Fibroblast of lung (primary cell): ENCODE measurements around the gene ADPGK. TPM values are rescaled to one million over a fixed set of nuclear protein-coding genes. Genes with fewer than 3 reads are reported as not detected.

Experiments used
- DNase-seq, 2 donors: peaks; one replicate each; pipeline versions ENCODE4 v3.0.0 to v3.0.0-alpha.2; 2010; ENCODE audit warnings: low read depth in 2 of 2
- H2AFZ ChIP-seq: 2 replicates; pipeline ENCODE4 v1.5.1; 2012; ENCODE audit warnings: low read length, control low read depth, inconsistent platforms
- H3K27ac ChIP-seq: 2 replicates; pipeline ENCODE4 v1.5.1; 2011; ENCODE audit warnings: low read length, control low read depth; ENCODE audit not compliant: insufficient read depth
- H3K27me3 ChIP-seq: 2 replicates; pipeline ENCODE4 v1.5.1; 2011; ENCODE audit warnings: mild to moderate bottlenecking, low read length; ENCODE audit not compliant: control insufficient read depth, insufficient read depth
- H3K36me3 ChIP-seq: 2 replicates; pipeline ENCODE4 v1.5.1; 2011; ENCODE audit warnings: low read length; ENCODE audit not compliant: control insufficient read depth, insufficient read depth
- H3K4me1 ChIP-seq: 2 replicates; pipeline ENCODE4 v1.5.1; 2011; ENCODE audit warnings: low read length; ENCODE audit not compliant: control insufficient read depth, insufficient read depth; ENCODE audit errors: extremely low read depth
- H3K4me2 ChIP-seq: 2 replicates; pipeline ENCODE4 v1.5.1; 2011; ENCODE audit warnings: low read length, control low read depth; ENCODE audit not compliant: insufficient read depth; ENCODE audit errors: extremely low read depth
- H3K4me3 ChIP-seq, 4 experiments: fragments of 200-600 bp in 1 of 4; sonication (generic) in 1 of 4; replicated peaks in 1 of 4; 2 replicates each; pipeline ENCODE4 v1.5.1; 2011 to 2016; ENCODE audit warnings: low read length in 4 of 4, low read depth in 3 of 4, mild to moderate bottlenecking in 3 of 4, control low read depth in 2 of 4, inconsistent platforms in 1 of 4, mixed read lengths in 1 of 4; ENCODE audit not compliant: insufficient read depth in 1 of 4; ENCODE audit errors: control extremely low read depth in 1 of 4
- H3K79me2 ChIP-seq: 2 replicates; pipeline ENCODE4 v1.5.1; 2012; ENCODE audit warnings: mild to moderate bottlenecking, low read length, inconsistent platforms; ENCODE audit not compliant: control insufficient read depth, insufficient read depth
- H3K9ac ChIP-seq: 2 replicates; pipeline ENCODE4 v1.5.1; 2011; ENCODE audit warnings: mild to moderate bottlenecking, low read length, control low read depth; ENCODE audit not compliant: insufficient read depth
- H3K9me3 ChIP-seq: 2 replicates; pipeline ENCODE4 v1.5.1; 2012; ENCODE audit warnings: low read depth, low read length; ENCODE audit not compliant: control insufficient read depth, insufficient read depth
- H4K20me1 ChIP-seq: 2 replicates; pipeline ENCODE4 v1.5.1; 2011; ENCODE audit warnings: low read length; ENCODE audit not compliant: control insufficient read depth, insufficient read depth; ENCODE audit errors: extremely low read depth
- CTCF ChIP-seq, 2 donors: IDR thresholded peaks in 1 of 2; conservative IDR thresholded peaks in 1 of 2; 1 replicate in 1 of 2; 2 replicates in 1 of 2; pipeline ENCODE4 v1.5.1; 2011 to 2012; ENCODE audit warnings: low read length in 2 of 2, control low read depth in 1 of 2, inconsistent platforms in 1 of 2, low read depth in 1 of 2, mild to moderate bottlenecking in 1 of 2
- EZH2 ChIP-seq: IDR thresholded peaks from 2 replicates; pipeline ENCODE4 v1.5.1; 2012; ENCODE audit warnings: low read length, control low read depth, mild to moderate bottlenecking; ENCODE audit errors: missing control alignments
- polyA plus RNA-seq, 2 donors: library from polyadenylated mRNA; depleted of rRNA in 1 of 2; stranded (reverse) in 1 of 2; unstranded in 1 of 2; fragments of >200 nt; gene quantifications; 2 replicates each; pipeline ENCODE4 v1.2.1, GENCODE V29; 2011 to 2012; ENCODE audit warnings: missing spikeins in 1 of 2
- total RNA-seq: library from RNA; depleted of rRNA; stranded (reverse); fragments of >200 nt; gene quantifications from 2 replicates; pipeline ENCODE4 v1.2.1, GENCODE V29; 2014

ADPGK gene
- total and polyA plus RNA-seq, 2 donors (not counting 1 experiment from before 2014, with no cell fraction given), result 59.5 to 62.2 TPM

- Histone ChIP-seq H3K27me3 (no peaks in the 10 kb centered on the region), H3K9me3 (no peaks in the 10 kb centered on the region), H3K27ac (no peak overlapping the region), H3K9ac (no peak overlapping the region), H3K4me1 (peaks cover 3% of the 10 kb centered on the region), H3K4me3 (no peak overlapping the region), H3K79me2 (peaks cover 9% of the 10 kb centered on the region), H2AFZ (no peak overlapping the region), H3K36me3 (no peaks in the 10 kb centered on the region), H4K20me1 (no peaks in the 10 kb centered on the region), H3K4me2 (no peak overlapping the region)
- peak in 1 of 2 donors; percentile 2 for DNase-seq
- no peak for TF ChIP-seq CTCF (conservative IDR thresholded peaks at IDR 0.05 in 1 of 2, IDR thresholded peaks at IDR 0.05 in 1 of 2; ENCODE audit: low read depth in 1 of 2, low read length in 2 of 2)
- TF ChIP-seq EZH2, result no peak
Measured at GRCh38 chr15:72787526-72787925, 4.0 kb upstream of the ADPGK start.

DNA sequence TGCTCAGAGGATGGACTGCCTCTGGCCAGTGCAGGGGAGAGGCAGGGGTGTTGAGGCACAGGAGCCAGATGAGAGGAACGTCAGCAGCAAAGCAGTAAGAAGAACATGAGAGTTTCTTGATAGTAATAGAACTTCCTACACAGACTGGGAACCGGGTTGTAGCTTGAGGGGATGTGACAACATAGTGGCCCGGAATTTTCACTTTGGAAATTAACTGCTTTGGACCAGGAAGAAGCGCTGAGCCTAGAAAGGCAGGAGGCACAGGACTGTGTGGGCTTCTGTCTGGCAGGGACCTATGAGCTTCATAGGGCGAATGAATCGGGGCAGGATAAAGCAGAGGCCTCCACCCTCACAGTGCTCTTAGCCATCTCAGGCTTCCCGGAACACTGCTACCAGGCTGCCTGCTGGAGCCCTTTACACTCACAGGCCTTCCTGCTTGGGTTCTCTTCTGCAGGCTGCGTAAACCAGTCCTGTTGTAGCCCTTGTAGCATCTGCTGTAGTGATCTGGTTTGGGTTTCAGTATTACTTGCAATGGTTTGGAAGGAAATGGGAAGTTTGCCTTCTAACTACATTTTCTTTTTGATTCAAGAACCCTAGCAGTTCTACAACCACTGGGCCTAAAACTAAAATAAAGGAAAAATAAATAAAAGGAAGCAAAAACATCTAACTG lies 3.3 kb upstream of the ADPGK start:
- Histone ChIP-seq H3K4me3 (no peak overlapping the region), H3K4me1 (peaks cover 5% of the 10 kb centered on the region), H3K27ac (no peak overlapping the region), H3K9me3 (no peaks in the 10 kb centered on the region), H3K79me2 (peaks cover 16% of the 10 kb centered on the region), H3K27me3 (no peaks in the 10 kb centered on the region), H3K36me3 (no peaks in the 10 kb centered on the region), H4K20me1 (no peaks in the 10 kb centered on the region), H2AFZ (no peak overlapping the region), H3K4me2 (no peak overlapping the region), H3K9ac (no peak overlapping the region)
- DNase-seq, result no peak
- TF ChIP-seq CTCF (conservative IDR thresholded peaks at IDR 0.05 in 1 of 2, IDR thresholded peaks at IDR 0.05 in 1 of 2; ENCODE audit: low read depth in 1 of 2, low read length in 2 of 2) (no peak), EZH2 (no peak)

DNA sequence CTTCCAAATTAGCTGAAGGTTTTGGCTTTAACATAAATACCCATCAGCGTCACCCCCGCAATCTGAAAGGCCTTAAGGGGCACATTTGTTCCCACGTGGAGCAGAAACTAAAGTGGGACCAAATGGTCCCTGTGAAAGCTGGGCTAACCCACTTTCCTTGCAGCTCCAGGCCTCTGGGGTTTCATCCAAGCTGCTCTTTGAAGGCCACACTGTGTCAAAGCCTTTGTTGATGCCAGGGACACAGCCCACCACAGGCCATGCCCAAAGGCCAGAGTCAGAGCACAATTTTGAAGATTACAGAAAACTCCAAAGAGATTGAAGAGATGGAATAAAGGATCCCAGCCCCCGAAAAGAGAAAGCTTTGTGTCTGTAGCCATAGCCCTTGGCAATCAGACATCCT lies 2.7 kb upstream of the ADPGK start:
- Histone ChIP-seq H3K27ac (no peak overlapping the region), H3K9me3 (no peaks in the 10 kb centered on the region), H3K4me3 (no peak overlapping the region), H3K9ac (no peak overlapping the region), H3K4me2 (no peak overlapping the region), H4K20me1 (no peaks in the 10 kb centered on the region), H3K36me3 (no peaks in the 10 kb centered on the region), H2AFZ (no peak overlapping the region), H3K4me1 (peaks cover 8% of the 10 kb centered on the region), H3K27me3 (no peaks in the 10 kb centered on the region), H3K79me2 (peaks cover 22% of the 10 kb centered on the region)
- TF ChIP-seq CTCF (conservative IDR thresholded peaks at IDR 0.05 in 1 of 2, IDR thresholded peaks at IDR 0.05 in 1 of 2; ENCODE audit: low read depth in 1 of 2, low read length in 2 of 2) (no peak), EZH2 (no peak)
- DNase-seq, result no peak
